ENCODE results near the gene PALLD.

Gene PALLD

DNA sequence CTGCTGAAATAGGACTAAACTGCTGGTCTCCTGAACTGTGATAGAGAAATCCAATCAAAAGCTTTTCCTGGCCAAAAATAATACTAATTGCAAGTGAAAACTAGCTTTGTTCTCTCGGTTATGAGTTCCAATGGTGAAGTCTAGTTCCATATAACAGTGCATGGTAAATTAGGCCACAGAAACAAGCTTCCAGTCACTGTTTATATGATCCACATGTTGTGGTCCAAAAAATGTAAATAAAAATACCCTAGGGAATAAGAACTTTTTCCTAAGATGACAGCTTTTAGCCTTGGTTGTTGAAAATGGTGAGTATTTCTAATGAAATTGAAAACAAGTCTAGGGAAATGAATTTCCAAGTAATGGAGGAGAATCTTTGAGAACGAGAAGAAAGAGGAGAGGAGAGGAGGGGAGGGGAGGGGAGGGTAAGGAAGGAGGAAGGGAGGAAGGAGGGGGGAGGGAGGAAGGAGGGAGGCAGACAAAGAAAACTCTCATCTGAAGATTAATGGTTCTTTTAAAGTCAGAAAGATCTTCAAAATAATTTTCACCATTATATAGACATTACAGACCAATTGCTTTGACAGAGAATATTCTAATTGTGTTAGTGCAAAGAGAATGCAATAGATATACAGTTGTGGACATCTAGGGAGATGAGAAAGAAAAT is 26.1 kb downstream of the PALLD start:
- ChIA-PET CTCF (interaction anchor here (0.6 to 1.0 kb wide), 3 partner anchors 8 to 213 kb away, joined by 3 read pairs; no protein-coding TSS in a partner anchor), POLR2A (interaction anchor here (1.5 kb wide), 1 partner anchor 39 kb away, joined by 3 read pairs; no protein-coding TSS in a partner anchor)
- no peak for TF ChIP-seq ZNF302 (tag by site-specific recombination; IDR thresholded peaks at IDR 0.05; ENCODE audit: low read depth)
- TF ChIP-seq HOXA7 (CRISPR knock-in tag; IDR thresholded peaks at IDR 0.05; ENCODE audit: borderline replicate concordance): no peak
- TF ChIP-seq, protein P1, sequence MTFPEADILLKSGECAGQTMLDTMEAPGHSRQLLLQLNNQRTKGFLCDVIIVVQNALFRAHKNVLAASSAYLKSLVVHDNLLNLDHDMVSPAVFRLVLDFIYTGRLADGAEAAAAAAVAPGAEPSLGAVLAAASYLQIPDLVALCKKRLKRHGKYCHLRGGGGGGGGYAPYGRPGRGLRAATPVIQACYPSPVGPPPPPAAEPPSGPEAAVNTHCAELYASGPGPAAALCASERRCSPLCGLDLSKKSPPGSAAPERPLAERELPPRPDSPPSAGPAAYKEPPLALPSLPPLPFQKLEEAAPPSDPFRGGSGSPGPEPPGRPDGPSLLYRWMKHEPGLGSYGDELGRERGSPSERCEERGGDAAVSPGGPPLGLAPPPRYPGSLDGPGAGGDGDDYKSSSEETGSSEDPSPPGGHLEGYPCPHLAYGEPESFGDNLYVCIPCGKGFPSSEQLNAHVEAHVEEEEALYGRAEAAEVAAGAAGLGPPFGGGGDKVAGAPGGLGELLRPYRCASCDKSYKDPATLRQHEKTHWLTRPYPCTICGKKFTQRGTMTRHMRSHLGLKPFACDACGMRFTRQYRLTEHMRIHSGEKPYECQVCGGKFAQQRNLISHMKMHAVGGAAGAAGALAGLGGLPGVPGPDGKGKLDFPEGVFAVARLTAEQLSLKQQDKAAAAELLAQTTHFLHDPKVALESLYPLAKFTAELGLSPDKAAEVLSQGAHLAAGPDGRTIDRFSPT (tag by site-specific recombination; IDR thresholded peaks at IDR 0.05): no peak
- no peak for TF ChIP-seq ZNF133 (tag by site-specific recombination; IDR thresholded peaks at IDR 0.05)
- TF ChIP-seq ZNF48 (tag by site-specific recombination; IDR thresholded peaks at IDR 0.05): no peak
- TF ChIP-seq ZNF560 (tag by site-specific recombination; IDR thresholded peaks at IDR 0.05; ENCODE audit: borderline replicate concordance): no peak
- TF ChIP-seq, protein P2, sequence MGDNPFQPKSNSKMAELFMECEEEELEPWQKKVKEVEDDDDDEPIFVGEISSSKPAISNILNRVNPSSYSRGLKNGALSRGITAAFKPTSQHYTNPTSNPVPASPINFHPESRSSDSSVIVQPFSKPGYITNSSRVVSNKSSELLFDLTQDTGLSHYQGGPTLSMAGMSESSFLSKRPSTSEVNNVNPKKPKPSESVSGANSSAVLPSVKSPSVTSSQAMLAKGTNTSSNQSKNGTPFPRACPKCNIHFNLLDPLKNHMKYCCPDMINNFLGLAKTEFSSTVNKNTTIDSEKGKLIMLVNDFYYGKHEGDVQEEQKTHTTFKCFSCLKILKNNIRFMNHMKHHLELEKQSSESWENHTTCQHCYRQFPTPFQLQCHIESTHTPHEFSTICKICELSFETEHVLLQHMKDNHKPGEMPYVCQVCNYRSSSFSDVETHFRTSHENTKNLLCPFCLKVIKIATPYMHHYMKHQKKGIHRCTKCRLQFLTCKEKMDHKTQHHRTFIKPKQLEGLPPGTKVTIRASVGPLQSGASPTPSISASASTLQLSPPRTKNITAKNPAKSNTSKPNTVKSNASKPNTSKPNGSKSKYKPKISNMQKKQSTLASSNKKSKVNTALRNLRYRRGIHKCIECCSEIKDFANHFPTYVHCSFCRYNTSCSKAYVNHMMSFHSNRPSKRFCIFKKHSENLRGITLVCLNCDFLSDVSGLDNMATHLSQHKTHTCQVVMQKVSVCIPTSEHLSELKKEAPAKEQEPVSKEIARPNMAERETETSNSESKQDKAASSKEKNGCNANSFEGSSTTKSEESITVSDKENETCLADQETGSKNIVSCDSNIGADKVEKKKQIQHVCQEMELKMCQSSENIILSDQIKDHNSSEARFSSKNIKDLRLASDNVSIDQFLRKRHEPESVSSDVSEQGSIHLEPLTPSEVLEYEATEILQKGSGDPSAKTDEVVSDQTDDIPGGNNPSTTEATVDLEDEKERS (tag by site-specific recombination; IDR thresholded peaks at IDR 0.05): no peak
- no peak for TF ChIP-seq SP3 (tag by site-specific recombination; IDR thresholded peaks at IDR 0.05)
- no peak for TF ChIP-seq ZNF76 (tag by site-specific recombination; IDR thresholded peaks at IDR 0.05; ENCODE audit: borderline replicate concordance, low read depth)
- no peak for TF ChIP-seq OVOL3 (tag by site-specific recombination; IDR thresholded peaks at IDR 0.05)
- TF ChIP-seq ZNF501 (tag by site-specific recombination; IDR thresholded peaks at IDR 0.05): no peak
- TF ChIP-seq, protein P3, sequence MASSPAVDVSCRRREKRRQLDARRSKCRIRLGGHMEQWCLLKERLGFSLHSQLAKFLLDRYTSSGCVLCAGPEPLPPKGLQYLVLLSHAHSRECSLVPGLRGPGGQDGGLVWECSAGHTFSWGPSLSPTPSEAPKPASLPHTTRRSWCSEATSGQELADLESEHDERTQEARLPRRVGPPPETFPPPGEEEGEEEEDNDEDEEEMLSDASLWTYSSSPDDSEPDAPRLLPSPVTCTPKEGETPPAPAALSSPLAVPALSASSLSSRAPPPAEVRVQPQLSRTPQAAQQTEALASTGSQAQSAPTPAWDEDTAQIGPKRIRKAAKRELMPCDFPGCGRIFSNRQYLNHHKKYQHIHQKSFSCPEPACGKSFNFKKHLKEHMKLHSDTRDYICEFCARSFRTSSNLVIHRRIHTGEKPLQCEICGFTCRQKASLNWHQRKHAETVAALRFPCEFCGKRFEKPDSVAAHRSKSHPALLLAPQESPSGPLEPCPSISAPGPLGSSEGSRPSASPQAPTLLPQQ (tag by site-specific recombination; IDR thresholded peaks at IDR 0.05): no peak
- no peak for TF ChIP-seq ZNF473 (tag by site-specific recombination; IDR thresholded peaks at IDR 0.05)
- TF ChIP-seq ZNF202 (tag by site-specific recombination; IDR thresholded peaks at IDR 0.05; ENCODE audit: borderline replicate concordance): no peak
- TF ChIP-seq ZNF140 (tag by site-specific recombination; IDR thresholded peaks at IDR 0.05): no peak
- TF ChIP-seq, protein P4, sequence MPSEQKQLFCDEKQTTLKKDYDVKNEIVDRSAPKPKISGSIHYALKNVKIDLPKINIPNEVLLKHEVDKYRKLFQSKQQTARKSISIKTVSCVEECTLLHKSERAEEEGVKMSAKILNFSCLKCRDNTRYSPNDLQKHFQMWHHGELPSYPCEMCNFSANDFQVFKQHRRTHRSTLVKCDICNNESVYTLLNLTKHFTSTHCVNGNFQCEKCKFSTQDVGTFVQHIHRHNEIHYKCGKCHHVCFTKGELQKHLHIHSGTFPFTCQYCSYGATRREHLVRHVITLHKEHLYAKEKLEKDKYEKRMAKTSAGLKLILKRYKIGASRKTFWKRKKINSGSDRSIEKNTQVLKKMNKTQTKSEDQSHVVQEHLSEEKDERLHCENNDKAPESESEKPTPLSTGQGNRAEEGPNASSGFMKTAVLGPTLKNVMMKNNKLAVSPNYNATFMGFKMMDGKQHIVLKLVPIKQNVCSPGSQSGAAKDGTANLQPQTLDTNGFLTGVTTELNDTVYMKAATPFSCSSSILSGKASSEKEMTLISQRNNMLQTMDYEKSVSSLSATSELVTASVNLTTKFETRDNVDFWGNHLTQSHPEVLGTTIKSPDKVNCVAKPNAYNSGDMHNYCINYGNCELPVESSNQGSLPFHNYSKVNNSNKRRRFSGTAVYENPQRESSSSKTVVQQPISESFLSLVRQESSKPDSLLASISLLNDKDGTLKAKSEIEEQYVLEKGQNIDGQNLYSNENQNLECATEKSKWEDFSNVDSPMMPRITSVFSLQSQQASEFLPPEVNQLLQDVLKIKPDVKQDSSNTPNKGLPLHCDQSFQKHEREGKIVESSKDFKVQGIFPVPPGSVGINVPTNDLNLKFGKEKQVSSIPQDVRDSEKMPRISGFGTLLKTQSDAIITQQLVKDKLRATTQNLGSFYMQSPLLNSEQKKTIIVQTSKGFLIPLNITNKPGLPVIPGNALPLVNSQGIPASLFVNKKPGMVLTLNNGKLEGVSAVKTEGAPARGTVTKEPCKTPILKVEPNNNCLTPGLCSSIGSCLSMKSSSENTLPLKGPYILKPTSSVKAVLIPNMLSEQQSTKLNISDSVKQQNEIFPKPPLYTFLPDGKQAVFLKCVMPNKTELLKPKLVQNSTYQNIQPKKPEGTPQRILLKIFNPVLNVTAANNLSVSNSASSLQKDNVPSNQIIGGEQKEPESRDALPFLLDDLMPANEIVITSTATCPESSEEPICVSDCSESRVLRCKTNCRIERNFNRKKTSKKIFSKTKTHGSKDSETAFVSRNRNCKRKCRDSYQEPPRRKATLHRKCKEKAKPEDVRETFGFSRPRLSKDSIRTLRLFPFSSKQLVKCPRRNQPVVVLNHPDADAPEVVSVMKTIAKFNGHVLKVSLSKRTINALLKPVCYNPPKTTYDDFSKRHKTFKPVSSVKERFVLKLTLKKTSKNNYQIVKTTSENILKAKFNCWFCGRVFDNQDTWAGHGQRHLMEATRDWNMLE (tag by site-specific recombination; conservative IDR thresholded peaks at IDR 0.05; ENCODE audit: low read depth): no peak
- TF ChIP-seq ZNF2 (tag by site-specific recombination; IDR thresholded peaks at IDR 0.05): no peak
- Histone ChIP-seq H3K4me1 (ENCODE audit: control insufficient read depth, insufficient read depth, low read length) (peaks cover 7% of the 10 kb centered on the region), H3K9me3 (ENCODE audit: control insufficient read depth, insufficient read depth, low read depth, low read length) (no peaks in the 10 kb centered on the region), H3K36me3 (ENCODE audit: control insufficient read depth in 2 of 2, insufficient read depth in 1 of 2, low read length in 2 of 2) (no peaks in the 10 kb centered on the region), H3K27ac (ENCODE audit: extremely low read depth, low read depth, low read length) (no peak overlapping the region), H3K4me3 (ENCODE audit: low read depth, low read length) (no peak overlapping the region)

Measured in HEK293 (cell line).